Non-pigmented ciliary epithelial cell (primary cell): ENCODE results near the gene NCAPG2.
"Not testable (repeated sequence)": the region's sequence is repeated elsewhere in the genome, so short reads cannot be mapped to it uniquely, and the experiment has no call there.

ENCODE experiments used
- DNase-seq: peaks from one replicate; pipeline ENCODE4 v3.0.0-alpha.2; 2010; ENCODE audit warnings: low read depth

NCAPG2 gene

GRCh38 chr7:158666966-158667678 is 37.5 kb downstream of the NCAPG2 start:
- not testable (repeated sequence) for DNase-seq

- DNase-seq: no peak
These were observed 38.2 kb downstream of the NCAPG2 start for GRCh38 chr7:158666401-158666800.

DNA sequence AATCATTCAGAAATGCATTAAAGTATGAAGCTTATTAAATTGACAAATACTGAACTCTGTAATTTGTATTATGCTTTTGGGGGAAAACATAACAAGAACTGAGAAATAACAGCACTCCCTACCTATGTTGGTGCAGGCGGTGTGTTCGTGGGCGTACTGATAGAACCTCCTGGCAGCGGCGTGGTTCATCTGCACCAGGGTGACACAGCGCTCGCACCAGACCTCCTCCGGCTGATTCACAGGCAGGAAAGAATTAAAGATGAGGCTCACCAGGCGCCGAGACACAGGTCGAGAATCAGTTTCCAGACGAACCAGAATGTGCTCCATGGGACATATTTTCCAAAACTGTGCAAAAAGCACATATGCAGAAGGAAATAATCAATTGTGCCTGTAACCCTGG is 40.2 kb downstream of the NCAPG2 start:
- no peak for DNase-seq

GRCh38 chr7:158663428-158663741 is 41.2 kb downstream of the NCAPG2 start:
- DNase-seq: no peak

DNA sequence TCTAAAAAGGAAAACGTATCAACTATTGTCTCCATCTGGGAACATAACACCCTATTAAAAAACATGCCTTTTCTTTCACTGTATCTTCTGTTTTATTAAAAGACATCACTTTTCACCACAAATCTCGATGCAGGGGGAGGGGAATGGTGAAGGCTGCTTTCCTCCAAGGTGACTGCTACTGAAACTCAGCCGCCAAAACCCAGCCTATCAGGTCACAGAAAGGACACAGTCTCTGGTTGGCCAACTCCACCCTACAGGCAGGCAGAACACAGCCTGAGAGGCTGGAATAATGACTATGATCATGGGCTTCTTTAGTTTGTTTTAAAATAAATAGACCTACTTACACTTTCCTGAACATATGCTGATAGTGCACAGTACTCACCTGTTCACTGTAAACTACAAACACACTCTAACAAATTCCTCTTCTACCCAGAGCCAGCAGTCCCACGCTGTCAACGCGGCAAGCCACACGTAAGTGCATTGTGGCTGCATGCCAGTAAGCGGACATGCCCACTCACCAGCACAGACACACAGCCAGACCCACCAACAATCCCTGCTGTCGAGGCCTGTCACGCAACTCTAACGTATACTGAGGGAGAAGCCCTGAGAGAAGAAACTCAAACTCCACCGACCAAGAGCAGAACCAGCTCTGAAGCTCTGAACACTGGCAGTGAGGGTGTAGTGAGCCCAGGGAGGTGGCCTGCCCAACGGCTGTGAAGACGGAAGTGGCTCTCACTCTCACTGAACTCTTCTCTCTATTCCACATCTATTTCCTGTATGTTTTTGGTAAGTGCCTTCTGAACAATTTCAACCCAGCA is 41.8 kb downstream of the NCAPG2 start:
- no peak for DNase-seq

- no peak for DNase-seq
These were observed 46.1 kb downstream of the NCAPG2 start for GRCh38 chr7:158658475-158658874.

- no peak for DNase-seq
These were observed 47.3 kb downstream of the NCAPG2 start for GRCh38 chr7:158657189-158657746.

DNA sequence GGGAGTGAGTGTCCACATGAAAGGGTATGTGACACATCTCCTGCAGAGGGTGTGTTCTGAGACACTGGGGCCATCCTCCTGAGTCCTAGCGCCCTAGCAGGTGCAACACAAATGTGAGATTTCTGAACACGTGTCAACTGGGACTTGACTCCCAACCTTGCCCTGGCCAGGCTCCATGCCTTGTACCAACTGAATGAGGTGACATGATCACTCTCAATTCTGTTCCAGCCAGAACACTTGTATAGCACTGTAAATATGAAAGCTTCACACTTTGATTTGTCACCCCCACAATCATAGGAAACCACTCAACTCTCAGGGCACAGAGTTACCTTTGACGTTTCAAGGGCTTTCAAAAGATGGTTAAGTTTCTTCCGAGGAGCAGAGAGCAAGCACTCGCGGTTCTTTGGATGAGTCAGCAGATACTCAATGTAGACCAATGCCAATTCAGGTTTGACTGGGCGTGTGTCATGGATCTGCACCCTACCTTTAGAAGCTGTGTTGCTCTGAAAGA is 48.6 kb downstream of the NCAPG2 start:
- DNase-seq: no peak

GRCh38 chr7:158655507-158655906 is 49.1 kb downstream of the NCAPG2 start:
- DNase-seq: no peak

- no peak for DNase-seq
These were observed 52.5 kb downstream of the NCAPG2 start for GRCh38 chr7:158651968-158652565.

GRCh38 chr7:158650821-158651225 is 53.8 kb downstream of the NCAPG2 start:
- peak; percentile 58 for DNase-seq

GRCh38 chr7:158649279-158649678 is 55.3 kb downstream of the NCAPG2 start:
- DNase-seq: peak; percentile 78

GRCh38 chr7:158648787-158649186 is 55.8 kb downstream of the NCAPG2 start:
- no peak for DNase-seq

DNA sequence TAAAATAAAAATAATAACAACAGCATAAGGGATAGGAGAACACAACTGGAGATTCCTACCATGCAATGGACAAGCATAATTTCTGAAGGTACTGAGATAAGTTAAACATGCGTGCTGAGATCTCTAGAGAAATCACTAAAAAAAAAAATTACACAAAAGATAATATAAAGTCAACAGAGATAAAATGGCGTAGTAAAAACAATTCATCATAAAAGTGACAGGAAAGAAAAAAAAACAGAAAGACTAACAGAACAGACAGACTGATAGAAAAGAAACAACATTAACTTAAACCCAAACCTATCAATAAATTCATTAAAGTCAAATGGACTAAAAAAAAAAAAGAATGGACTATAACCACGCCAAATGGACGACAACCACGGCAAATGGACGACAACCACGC is 56.4 kb downstream of the NCAPG2 start:
- DNase-seq: no peak

- no peak for DNase-seq
These were observed 57.2 kb downstream of the NCAPG2 start for GRCh38 chr7:158647475-158647792.

DNA sequence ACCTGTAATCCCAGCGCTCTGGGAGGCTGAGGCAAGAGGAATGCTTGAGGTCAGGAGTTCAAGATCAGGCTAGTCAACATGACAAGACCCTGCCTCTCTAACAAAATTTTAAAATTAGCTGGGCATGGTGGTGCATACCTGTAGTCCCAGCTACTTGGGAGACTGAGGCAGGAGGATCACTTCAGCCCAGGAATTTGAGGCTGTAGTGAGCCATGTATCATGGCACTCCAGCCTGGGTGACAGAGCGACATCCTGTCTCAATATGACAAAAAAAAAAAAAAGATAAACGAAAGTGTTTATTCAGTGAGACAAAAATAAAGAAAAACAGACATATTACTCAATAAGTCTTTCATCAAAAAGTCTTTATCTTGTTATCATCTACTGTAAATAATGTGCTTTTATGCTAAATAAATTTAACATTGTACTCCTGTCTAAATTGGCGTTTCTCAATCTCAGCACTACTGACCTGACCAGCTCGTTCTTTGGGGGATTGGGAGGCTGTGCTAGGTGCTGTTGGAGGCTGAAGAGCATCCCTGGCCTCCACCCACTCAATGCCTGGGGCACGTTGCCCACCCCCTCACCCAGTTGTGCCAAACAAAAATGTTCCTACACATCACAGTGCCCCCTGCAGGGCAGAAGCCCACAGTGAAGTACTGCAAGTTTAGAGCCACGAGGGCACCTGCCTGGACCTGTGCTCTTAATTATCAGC is 57.7 kb downstream of the NCAPG2 start:
- DNase-seq: no peak

DNA sequence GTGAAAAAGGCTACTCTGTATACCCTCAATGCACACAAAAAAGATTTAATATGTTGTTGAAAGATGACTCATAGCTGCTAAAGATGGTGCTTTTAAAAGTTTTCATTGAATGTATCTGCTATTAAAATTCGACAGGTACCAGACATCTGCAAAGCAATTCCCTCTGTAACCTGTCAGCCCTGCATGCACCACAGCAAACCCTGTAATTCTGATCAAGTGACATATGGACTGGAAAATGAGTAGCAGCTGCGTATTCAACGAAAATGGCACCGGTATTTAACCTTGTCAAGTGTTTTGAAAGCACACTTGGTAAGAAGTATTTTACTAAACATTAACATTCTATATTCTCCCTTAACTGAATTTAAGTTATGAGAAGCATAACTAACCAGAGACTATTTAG is 58.8 kb downstream of the NCAPG2 start:
- DNase-seq: no peak

GRCh38 chr7:158642149-158642548 is 62.5 kb downstream of the NCAPG2 start:
- DNase-seq: no peak

GRCh38 chr7:158638001-158638400 is 66.6 kb downstream of the NCAPG2 start:
- DNase-seq: no peak

GRCh38 chr7:158633055-158633956 is 71.3 kb downstream of the NCAPG2 start:
- no peak for DNase-seq

DNA sequence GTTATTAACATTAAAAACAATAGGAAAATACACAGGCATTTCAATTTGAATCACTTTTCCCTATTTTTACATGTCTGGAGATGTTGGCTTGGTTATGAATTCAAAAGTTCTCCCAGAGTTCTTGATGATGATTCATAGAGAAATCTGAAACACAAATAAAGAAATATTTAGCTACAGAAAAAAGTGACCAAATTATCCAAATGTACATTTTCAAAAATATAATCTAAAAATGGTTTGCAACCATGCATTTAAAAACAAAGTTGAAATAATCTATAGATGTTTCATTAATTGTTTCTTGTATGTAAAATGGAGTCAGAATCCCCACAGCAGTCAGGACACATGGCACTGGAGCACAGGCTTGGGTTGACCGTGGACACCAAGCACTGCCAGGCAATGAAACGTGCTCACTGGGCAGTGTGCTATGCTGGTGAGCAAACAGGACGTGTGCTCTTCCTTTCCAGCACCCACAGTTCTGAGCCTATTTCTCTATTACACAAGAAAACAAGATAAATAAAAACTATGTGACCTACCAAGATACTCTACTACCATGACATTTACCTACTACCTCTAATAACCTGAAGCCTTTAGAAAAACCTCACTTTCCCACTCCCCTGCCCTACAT is 72.9 kb downstream of the NCAPG2 start:
- DNase-seq: no peak
